ENCODE data around the gene CCT3.
"Not testable (repeated sequence)": the region's sequence is repeated elsewhere in the genome, so short reads cannot be mapped to it uniquely, and the experiment has no call there.

CCT3 gene

DNA sequence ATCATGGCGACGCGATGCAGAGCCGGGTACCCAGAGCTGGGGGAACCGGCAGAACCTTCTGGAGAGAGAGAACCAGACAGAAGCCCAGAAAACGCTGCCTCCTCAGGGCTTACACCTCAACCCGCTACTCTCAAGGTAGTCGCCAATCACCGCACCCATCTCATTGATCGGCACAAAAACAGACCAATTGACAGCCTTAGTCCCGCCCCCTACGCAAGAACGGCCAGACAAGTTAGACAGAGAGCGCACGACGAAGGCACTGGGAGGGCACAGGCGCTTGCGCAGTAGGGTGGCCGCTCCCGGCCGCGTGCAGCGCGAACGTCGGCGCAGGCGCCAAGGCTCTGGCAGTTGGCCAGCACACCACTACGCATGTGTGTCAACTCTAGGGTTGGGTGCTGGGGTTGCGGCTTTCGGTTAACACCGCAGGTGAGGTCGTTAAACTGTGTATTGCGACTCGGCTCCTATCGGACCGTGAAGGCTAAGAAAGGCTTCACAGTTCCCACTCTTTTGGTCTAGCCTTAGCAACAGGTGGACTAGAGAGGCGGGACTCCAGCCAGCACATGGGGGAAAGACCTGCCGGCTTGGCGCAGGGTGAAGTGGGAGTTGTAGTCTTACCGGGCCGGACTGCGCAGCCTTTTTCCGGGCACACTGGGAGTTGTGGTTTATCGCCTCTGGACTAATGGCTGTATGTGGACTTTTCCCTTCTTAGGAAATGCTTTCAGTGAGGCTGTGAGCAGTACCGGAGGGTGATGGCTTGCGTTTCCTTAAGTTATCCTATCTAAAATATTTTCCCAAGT, at the start of gene CCT3, which contains the start of gene TSACC:
TSS of gene CCT3 (minus strand) at position 113 of the 797 bp plus-strand sequence. CDS start at position 5, 108 bp downstream.
TSS of gene TSACC (plus strand) at position 347 of the 797 bp plus-strand sequence. CDS start 1,232 bp downstream, outside the sequence.
- DNase-seq (ENCODE audit: low read depth) = peak; percentile 99

DNA sequence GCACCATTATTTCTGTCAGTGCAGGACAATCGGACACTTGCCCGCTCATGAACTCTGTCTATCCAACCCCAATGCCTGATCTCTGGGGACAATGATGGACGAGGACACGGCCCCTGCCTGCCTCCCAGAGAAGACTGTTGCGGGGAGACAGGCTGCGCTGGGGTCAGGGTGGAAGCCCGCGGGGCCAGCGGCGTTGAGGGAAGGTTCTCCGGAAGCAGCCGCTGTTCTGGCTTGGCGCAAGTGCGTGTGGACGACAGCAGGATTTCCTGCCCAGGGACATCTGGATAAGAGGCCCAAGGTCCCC, 49.7 kb upstream of the CCT3 start:
- DNase-seq (ENCODE audit: low read depth) = no peak

DNA sequence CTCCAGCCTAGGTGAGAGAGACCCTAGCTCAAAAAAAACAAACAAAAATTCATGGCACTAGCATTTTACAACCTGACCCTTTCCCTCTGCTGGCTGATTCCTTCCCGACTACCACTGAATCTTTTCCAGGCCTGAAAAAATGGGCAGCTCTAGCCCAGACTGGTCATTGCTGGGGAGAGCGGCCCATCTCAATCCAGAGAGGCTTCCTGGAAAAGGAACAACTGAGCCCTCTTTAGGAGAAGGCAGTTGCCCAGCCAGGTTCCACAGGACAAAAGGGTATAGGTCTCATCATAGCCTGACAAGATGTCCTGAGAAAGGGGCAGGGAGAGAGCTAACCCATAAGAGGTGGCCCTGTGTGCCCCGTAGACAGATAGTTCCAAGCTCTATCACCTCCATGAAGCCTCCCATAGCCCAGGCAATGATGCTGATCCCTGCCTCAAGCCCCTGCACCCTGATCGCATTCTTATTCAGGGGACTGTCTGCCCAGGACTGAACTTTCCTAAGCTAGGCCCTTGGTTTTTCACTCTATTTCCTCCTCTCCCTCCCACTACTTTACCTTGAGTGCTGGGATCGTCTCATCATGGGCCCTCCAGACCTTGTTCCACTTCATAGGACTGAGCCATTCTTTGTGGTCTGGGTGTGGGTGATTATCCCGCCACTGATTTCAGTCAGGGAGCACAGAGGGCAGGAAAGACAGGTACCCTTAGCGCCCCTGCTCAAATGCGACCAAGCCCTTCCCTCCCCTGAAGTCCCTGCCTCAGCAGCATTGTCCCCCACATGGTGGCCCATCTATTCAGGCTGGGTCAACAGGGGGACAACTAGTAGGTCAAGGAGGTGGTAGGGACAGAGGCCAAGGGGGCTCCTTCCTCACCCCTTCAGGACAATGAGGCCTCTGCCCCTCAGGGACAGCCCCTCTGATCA, 49.1 kb upstream of the CCT3 start:
- no peak for DNase-seq (ENCODE audit: low read depth)

DNA sequence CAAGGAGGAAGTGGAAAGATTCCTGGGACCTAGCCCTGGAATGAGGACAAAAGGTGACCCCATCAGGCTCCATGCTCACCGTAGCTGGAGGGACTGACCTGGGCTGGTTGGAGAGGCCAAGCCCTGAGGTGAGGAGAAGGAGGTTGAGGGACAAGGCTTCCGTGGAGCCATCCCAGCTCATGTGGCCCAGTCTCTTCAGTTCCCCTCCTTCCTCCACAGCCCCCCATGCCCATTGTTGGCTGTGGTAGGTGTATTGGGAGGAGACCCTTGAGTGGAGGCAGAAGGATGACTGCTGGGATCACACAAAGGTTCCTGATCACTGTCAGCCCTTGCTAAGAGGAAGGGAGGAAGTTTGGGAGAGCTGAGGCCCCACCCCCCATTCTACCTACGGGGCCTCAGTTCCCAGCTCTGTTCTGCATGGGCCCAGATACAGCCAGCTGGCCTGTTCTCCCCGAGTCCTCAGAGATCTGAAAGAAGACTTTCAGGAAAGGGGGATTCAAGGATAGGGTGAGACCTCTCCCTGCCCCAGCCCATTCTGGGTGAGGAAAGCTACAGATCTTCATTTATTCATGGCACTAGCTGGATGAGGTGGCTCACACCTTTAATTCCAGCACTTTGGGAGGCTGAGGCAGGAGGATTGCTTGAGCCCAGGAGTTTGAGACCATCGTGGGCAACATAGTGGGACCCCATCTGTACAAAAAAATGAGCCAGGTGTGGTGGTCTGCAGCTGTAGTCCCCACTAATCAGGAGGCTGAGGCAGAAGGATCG, 48.2 kb upstream of the CCT3 start:
- no peak for DNase-seq (ENCODE audit: low read depth)

DNA sequence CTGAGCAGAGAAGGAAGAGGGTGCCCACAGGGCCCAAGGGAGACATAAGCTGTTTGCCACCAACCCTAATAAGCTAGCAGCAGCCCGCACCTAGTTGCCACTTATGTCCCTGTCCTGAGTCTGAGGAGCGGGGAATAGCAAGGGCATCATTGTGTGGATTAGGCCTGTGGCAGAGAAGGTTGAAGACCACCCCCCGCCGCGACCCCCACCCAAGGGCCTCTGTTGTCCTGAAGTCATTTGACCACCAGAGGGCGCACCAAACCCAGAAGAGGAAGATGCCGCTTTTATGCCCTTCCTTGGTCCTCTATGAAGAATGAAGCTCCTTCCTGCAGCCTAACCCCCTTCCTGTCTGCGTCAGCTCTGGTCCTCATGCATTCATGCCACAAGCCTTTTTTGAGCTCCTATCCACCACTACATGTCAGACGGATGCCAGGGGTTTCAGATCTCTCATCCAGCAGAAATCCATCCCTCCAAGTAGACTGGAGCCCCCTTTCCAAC, 47.5 kb upstream of the CCT3 start:
- peak; percentile 20 for DNase-seq (ENCODE audit: low read depth)

DNA sequence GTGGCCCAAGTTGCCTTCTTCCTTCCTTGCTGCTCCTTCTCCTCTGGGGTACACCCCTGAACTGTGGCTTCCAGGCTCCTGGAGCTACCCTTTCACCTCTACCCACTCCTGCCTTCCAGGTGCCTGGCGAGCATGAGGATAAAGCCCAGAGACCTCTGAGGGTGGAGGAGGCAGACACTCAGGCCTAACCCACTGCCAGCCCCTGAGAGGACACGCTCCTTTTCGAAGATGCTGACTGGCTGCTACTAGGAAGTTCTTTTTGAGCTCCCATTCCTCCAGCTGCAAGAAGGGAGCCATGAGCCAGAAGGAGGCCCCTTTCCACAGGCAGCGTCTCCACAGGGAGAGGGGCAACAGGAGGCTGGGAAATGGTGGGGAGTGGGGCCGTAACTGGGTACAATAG, 46.6 kb upstream of the CCT3 start:
- no peak for DNase-seq (ENCODE audit: low read depth)

DNA sequence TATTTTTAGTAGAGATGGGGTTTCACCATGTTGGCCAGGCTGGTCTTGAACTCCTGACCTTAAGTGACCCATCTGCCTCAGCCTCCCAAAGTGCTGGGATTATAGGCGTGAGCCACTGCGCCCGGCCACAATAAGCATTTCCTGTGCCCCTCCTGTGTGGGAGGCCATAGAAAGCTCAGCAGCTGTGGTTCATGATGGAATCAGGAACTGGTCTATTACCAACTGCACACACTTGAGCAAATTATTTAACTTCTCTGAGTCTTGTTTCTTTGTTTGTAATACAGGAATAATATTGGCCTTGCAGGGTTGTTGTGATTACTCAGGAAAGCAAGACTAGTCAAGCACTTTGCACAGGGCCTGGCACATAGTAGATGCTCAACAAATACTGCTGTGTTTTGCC, 45.9 kb upstream of the CCT3 start:
- DNase-seq (ENCODE audit: low read depth) = no peak

DNA sequence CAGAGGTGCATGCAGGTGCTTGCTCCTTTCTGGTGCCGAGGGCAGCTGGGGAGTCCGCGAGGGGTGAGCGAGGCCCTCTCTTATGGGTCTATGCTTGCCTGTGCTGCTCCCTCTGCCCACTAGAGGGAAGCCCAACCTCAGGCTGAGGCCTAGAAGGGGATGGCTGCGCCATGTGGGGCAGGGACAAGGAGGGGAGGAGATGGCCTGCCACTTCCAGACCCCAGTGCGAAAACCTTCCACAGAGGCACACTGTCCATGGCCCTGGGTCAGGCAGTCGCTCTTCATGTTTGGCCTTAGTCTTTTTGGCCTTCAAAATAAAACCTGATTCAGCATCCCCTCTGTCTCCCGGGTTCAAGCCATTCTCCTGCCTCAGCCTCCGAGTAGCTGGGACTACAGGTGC, 44.9 kb upstream of the CCT3 start:
- no peak for DNase-seq (ENCODE audit: low read depth)

DNA sequence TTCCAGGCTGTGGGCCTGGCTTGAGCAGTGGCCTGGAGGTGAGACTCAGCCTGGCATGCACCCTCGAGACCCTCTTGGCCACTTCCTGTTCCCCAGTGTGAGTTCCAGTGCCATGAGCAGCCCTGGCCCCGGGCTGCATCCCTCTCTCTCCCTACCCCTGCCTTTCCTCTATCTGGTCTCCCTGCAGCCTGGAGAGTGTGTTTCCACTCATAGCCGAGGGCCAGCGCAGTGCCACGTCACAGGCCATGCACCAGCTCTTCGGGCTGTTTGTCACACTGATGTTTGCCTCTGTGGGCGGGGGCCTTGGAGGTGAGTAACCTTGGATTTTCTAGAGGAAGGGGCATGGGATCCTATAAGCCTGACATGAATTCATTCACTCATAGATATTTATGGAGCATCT, 44.5 kb upstream of the CCT3 start:
- DNase-seq (ENCODE audit: low read depth) = no peak

DNA sequence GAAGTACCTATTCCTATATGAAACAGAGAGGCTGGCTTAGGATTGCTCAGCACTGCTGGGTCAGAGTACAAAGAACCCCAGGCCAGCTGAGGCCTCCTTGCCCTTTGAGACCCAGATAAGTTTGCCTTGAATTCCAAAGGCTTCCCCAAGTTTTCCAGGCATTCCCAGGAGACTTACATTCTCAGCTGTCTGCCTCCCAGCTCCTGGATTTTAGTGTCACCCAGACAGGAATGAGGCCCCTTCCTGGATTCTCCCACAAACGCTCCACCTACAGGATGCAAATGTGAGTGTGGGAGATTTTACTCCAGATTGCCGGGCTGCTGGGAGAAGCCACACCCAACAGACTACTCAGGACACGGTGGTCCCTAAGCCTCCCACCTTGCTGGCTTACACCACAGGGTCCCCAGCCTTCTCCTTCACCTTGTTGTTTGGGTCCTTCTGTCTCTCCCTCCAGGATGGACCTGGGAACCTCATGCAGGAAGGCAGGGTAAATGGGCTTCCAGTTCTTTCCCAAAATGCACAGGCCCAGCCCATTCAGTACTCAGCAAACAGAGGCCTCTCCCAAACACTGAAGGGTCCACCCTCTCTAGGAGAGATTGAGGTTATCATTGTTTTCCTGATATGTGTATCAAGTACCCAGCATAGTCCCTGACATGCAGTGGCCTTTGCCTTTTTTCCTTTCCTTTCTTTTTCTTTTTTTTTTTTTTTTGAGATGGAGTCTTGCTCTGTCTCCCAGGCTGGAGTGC, 41.5 kb upstream of the CCT3 start:
- DNase-seq (ENCODE audit: low read depth) = no peak

DNA sequence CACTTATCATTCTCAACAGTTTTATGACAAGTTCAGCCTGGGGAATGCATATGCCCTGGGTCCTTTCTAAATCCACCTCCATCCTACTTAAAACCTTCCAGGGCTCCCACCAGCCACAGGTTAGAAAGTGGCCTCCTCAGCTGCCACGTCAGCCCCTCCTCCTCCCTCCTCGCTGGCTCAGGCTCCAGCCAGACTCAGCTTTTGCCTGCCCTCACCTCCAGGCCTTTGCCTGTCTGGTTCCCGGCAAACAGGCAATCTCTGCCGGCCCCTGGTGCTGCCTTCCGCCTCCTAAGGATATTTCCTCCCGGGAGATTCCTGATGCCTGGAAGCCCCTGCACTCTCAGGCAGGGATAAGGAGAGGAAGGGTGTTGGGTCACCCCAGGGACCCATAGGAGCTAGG, 40.5 kb upstream of the CCT3 start:
- no peak for DNase-seq (ENCODE audit: low read depth)

DNA sequence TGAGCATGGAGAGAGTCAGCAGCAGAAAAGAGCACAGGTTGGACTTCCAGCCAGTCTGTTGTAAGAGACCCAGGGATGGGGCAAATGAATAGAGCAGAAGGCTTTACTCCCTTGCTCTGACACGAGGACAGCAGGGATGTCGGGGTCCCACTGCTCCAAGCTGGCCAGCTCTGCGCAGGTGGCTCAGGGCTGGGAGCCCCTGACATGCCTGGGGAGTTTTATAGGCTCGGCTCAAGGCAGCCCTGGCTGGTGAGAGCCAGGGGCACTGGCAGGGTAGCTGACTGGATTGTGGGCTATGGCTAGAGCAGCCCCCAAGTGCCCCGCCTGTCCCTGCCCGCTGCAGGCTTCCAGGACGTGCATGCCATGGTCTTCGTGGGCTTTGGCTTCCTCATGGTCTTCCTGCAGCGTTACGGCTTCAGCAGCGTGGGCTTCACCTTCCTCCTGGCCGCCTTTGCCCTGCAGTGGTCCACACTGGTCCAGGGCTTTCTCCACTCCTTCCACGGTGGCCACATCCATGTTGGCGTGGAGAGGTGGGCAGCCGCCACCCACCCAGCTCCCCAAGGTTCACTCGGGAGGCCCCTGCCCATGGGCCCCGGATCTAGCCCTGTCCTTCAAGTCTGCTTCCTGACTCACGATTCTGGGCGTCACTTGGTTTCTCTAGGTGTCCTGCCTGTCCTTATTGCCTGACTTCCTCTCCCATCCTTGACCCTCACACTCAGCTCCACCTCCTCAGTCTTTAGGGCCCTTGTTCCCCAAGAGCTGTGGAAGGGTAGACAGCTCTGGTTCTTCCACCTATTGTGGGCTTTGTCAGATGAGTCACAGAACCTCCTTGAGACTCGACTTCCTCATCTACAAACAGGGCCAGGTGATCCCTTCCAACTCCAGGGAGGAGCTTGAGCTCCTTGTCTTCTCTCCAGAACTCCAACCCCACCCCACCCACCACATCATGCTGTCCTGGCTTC, 39.1 kb upstream of the CCT3 start:
- DNase-seq (ENCODE audit: low read depth) = no peak

DNA sequence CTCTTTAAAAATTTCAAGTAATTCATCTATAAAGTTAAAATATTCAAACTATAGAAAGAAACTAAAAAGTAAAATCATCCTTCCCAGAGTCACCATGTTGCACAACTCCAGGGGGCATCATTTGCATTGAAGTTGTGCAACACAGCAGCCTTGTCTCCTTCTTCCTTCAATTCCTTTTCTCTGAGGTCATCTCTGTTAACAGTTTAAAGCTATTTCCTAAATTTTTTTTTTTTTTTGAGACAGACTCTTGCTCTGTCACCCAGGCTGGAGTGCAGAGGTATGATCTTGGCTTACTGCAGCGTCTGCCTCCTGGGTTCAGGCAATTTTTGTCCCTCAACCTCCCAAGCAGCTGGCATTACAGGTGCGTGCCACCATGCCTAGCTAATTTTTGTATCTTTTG, 38.1 kb upstream of the CCT3 start:
- DNase-seq (ENCODE audit: low read depth) = no peak

DNA sequence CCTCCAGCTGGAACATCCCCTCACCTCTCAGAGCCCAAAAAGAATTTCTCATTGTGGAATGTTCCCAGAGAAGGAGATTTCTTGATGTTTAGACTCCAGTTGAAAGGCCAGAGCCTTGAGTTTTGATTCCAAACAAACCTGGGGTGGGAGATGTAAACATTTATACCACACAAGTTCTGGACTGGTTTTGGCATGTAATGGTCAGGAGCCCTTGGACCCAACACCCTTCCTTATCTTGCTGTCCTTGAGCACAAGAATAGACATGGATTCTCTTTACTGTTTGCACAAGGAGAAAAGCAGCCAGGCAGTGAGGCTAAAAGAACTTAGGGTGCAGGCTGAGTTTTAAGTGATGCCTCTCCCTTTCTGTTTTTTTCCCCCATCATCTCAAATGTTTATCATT, 35.5 kb upstream of the CCT3 start:
- DNase-seq (ENCODE audit: low read depth) = no peak

DNA sequence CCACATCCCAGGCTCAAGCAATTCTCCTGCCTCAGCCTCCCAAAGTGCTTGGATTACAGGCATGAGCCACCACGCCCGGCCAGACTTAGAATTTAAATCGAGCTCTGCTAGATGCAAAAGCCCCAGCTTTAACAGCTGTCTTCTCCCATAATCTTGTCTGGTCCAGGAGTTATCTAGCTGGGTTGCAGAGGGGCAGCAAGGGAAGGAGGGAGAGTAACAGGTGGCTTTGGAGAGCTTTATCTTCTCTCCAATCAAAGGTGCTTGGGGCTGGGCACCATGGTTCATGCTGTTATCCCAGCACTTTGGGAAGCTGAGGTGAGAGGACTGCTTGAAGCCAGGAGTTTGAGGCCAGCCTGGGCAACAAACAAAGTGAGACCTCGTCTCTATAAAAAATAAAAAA, 34.8 kb upstream of the CCT3 start:
- DNase-seq (ENCODE audit: low read depth) = no peak

DNA sequence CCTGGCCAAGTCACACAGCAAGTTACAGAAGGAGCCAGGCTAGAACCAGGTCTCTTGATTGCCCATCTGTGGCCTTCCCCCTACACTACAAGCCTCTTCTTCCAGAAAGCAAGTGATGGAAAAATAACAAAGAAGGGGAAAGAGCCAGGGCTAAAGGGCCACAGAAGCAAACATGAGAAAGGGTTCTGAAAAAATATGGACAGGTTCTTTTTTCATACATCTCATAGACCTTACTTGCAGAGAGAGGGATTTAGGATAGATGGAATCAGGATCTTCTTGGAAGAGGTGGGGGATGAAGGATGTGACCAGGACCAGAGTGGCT, 34.1 kb upstream of the CCT3 start:
- DNase-seq (ENCODE audit: low read depth) = no peak

DNA sequence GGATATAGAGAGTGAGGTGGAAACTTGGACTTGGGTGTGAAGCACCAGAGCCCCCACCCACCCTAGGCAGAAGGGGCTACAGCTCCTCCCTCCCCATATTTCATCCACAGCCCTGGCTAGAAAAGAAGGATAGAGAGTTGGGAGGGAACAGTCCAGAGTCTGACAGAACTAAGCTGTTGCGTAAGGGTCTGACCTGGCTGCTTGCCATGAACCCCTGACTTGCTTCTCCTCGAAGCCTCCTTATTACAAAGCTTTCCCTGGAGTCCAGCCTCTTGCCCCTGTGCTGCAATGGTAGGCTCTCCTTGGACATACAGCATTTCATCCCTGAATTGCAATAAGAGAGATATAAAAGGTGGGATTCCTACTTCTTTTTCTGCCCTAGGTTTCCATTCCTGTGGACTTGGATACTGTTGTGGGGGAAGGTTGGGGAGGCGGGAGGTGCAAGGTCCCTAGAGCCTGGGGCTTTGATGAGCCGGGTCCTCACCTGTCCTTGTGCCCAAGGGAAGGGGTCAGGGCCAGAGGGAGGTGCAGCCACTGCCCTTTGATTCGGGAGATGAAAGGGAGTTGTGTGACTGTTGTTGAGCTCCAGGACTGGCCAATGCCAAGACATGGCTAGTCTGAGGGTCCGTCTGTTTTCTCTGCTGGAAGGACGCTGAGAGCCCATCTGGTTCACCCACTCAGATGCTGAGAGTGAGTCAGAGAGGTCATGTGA, 33.6 kb upstream of the CCT3 start:
- DNase-seq (ENCODE audit: low read depth) = no peak

DNA sequence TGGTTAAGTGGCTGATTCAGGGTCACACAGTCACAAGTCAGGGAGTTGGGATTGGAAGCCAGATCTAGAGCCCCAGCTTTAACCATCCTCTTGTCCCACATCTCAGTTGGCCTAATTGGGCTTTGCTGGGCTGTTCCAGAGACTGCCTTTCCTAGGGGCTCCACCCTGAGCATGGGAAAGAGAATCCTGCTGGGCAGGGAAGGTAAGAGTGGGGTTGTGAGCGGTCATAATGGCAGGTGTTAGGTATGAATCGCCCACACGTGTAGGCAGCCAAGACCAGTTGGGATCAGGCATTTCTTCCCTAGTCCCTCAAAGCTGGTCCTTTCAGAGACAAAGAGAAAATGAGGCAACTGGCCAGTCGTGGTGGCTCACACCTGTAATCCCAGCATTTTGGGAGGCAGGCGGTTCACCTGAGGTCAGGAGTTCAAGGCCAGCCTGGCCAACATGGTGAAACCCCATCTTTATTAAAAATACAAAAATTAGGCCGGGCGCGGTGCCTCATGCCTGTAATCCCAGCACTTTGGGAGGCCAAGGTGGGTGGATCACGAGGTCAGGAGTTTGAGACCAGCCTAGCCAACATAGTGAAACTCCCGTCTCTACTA, 31.7 kb upstream of the CCT3 start:
- DNase-seq (ENCODE audit: low read depth) = not testable (repeated sequence)

DNA sequence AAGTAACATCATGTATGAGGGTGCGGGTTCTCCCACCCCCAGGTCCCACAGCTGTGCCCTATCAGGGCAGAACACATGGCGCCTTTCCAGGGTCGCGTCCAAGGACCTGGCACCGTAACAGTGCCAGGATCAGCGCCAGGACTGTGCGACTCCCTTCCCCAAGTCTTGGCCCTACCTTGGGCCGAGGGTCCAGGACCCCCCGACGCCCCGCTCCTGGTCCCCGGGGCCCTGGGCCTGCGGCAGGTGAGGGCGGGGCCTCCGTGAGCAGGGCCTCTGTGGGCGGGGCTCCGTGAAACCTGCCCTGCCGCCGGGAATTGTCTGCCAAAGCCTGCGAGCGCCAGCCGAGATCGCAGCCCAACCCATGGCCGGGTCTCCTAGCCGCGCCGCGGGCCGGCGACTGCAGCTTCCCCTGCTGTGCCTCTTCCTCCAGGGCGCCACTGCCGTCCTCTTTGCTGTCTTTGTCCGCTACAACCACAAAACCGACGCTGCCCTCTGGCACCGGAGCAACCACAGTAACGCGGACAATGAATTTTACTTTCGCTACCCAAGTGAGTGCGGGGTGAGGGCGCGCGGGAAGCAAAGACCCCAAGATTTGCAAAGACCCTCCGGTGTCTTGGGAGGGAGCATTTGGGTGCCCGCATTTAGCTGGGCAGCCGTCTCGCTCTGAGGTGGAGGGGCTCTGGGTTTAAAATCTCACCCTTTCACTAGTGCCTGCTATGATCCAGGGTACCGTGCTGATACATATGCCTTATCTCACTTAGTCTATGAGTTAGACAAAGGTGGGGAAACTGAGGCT, 31.0 kb upstream of the CCT3 start, which contains the start of gene RHBG:
TSS of gene RHBG (plus strand) at position 323 of the 796 bp plus-strand sequence. CDS start at position 362, 39 bp downstream.
- no peak for DNase-seq (ENCODE audit: low read depth)

Measured in stromal cell of bone marrow (primary cell).